ENCODE measurements around the gene TMBIM1. TPM values are rescaled to one million over a fixed set of nuclear protein-coding genes. Genes with fewer than 3 reads are reported as not detected.

Gene TMBIM1
- polyA plus RNA-seq, 1 of the 3 experiments (the other 2 are of a cell fraction): 7.8 TPM

DNA sequence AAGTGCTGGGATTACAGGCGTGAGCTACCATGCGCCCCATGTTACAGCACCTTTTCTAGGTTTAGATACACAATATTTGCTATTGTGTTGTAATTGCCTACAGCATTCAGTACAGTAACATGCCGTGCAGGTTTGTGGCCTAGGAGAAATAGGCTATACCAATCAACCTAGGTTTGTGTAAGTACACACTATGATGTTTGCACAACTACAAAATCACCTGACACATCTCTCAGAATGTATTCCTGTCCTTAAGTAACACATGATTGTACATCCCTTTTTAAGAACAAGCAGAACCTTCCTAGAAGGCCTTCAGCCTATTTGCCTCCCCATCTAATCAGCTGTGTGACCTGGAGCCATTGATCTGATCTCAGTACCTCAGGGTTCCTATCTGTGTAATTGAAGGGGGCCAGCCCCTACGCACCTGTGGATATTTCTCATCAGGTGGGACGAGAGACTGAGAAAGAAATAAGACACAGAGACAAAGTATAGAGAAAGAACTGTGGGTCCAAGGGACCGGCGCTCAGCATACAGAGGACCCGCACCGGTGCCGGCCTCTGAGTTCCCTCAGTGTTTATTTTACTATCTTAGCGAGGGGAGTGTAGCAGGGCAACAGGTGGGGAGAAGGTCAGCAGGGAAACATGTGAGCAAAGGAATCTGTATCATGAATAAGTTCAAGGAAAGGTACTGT lies 18.7 kb upstream of the TMBIM1 start:
- no peak overlapping the region for H2AFZ ChIP-seq (ENCODE audit: low read depth)
- DNase-seq: no peak
- no peaks in the 10 kb centered on the region for H3F3A ChIP-seq (replicated peaks; ENCODE audit: insufficient read depth)
- H3K9me2 ChIP-seq: no peaks in the 10 kb centered on the region
- H3K4me1 ChIP-seq (ENCODE audit: control insufficient read depth in 1 of 2, insufficient read depth in 2 of 2, low read depth in 1 of 2, low read length in 1 of 2): no peaks in the 10 kb centered on the region
- no peaks in the 10 kb centered on the region for H3K27me3 ChIP-seq (ENCODE audit: insufficient read depth)
- no peaks in the 10 kb centered on the region for H3K79me2 ChIP-seq (ENCODE audit: insufficient read depth)
- CTCF ChIA-PET: interaction anchor here (3.0 kb wide), 1 partner anchor 9 kb away, joined by 12 read pairs; no protein-coding TSS in a partner anchor
- POLR2A ChIA-PET: no interaction called here
- no peaks in the 10 kb centered on the region for H3K9me3 ChIP-seq
- 87% methylated on average over 11 of the region's 11 CpGs for WGBS (ENCODE audit: low lambda C conversion rate)
- H3K4me2 ChIP-seq: no peak overlapping the region
- TF ChIP-seq CHD2 (IDR thresholded peaks at IDR 0.05; ENCODE audit: low read length, partially characterized antibody): no peak
- TF ChIP-seq GABPA (IDR thresholded peaks at IDR 0.05; ENCODE audit: low read depth): no peak
- TF ChIP-seq TEAD4 (IDR thresholded peaks at IDR 0.05; ENCODE audit: borderline replicate concordance, insufficient read depth): no peak
- no peak for TF ChIP-seq TCF12 (IDR thresholded peaks at IDR 0.05)
- TF ChIP-seq, protein P1, sequence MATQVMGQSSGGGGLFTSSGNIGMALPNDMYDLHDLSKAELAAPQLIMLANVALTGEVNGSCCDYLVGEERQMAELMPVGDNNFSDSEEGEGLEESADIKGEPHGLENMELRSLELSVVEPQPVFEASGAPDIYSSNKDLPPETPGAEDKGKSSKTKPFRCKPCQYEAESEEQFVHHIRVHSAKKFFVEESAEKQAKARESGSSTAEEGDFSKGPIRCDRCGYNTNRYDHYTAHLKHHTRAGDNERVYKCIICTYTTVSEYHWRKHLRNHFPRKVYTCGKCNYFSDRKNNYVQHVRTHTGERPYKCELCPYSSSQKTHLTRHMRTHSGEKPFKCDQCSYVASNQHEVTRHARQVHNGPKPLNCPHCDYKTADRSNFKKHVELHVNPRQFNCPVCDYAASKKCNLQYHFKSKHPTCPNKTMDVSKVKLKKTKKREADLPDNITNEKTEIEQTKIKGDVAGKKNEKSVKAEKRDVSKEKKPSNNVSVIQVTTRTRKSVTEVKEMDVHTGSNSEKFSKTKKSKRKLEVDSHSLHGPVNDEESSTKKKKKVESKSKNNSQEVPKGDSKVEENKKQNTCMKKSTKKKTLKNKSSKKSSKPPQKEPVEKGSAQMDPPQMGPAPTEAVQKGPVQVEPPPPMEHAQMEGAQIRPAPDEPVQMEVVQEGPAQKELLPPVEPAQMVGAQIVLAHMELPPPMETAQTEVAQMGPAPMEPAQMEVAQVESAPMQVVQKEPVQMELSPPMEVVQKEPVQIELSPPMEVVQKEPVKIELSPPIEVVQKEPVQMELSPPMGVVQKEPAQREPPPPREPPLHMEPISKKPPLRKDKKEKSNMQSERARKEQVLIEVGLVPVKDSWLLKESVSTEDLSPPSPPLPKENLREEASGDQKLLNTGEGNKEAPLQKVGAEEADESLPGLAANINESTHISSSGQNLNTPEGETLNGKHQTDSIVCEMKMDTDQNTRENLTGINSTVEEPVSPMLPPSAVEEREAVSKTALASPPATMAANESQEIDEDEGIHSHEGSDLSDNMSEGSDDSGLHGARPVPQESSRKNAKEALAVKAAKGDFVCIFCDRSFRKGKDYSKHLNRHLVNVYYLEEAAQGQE (IDR thresholded peaks at IDR 0.05; ENCODE audit: low read depth, low read length): no peak
- TF ChIP-seq SIN3A (IDR thresholded peaks at IDR 0.05; ENCODE audit: borderline replicate concordance, low read depth, low read length): no peak
- no peak for TF ChIP-seq FOXM1 (IDR thresholded peaks at IDR 0.05; ENCODE audit: low read depth)
- no peak for TF ChIP-seq EZH2phosphoT487 (IDR thresholded peaks at IDR 0.05; ENCODE audit: borderline replicate concordance, low read depth)
- TF ChIP-seq POLR2AphosphoS5 (IDR thresholded peaks at IDR 0.05; ENCODE audit: low read depth, low read length): no peak
- TF ChIP-seq, protein P2, sequence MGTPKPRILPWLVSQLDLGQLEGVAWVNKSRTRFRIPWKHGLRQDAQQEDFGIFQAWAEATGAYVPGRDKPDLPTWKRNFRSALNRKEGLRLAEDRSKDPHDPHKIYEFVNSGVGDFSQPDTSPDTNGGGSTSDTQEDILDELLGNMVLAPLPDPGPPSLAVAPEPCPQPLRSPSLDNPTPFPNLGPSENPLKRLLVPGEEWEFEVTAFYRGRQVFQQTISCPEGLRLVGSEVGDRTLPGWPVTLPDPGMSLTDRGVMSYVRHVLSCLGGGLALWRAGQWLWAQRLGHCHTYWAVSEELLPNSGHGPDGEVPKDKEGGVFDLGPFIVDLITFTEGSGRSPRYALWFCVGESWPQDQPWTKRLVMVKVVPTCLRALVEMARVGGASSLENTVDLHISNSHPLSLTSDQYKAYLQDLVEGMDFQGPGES (IDR thresholded peaks at IDR 0.05; ENCODE audit: low read depth, low read length): no peak
- TF ChIP-seq RFX5 (IDR thresholded peaks at IDR 0.05; ENCODE audit: low read length): no peak
- TF ChIP-seq, protein P3, sequence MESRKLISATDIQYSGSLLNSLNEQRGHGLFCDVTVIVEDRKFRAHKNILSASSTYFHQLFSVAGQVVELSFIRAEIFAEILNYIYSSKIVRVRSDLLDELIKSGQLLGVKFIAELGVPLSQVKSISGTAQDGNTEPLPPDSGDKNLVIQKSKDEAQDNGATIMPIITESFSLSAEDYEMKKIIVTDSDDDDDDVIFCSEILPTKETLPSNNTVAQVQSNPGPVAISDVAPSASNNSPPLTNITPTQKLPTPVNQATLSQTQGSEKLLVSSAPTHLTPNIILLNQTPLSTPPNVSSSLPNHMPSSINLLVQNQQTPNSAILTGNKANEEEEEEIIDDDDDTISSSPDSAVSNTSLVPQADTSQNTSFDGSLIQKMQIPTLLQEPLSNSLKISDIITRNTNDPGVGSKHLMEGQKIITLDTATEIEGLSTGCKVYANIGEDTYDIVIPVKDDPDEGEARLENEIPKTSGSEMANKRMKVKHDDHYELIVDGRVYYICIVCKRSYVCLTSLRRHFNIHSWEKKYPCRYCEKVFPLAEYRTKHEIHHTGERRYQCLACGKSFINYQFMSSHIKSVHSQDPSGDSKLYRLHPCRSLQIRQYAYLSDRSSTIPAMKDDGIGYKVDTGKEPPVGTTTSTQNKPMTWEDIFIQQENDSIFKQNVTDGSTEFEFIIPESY (IDR thresholded peaks at IDR 0.05; ENCODE audit: borderline replicate concordance, low read depth): no peak
- no peak overlapping the region for H3K27ac ChIP-seq (ENCODE audit: low read depth in 2 of 2, low read length in 1 of 2)
- no peaks in the 10 kb centered on the region for H4K20me1 ChIP-seq (ENCODE audit: insufficient read depth)
- no peak overlapping the region for H3K9ac ChIP-seq
- H3K4me3 ChIP-seq (ENCODE audit: low read depth in 2 of 2, low read length in 1 of 2): no peak overlapping the region
- no peaks in the 10 kb centered on the region for H3K36me3 ChIP-seq (replicated peaks in 1 of 2; ENCODE audit: control insufficient read depth in 1 of 2, insufficient read depth in 2 of 2, low read length in 1 of 2)
